K562 (cell line): ENCODE data around the gene FIBP. TPM values are rescaled to one million over a fixed set of nuclear protein-coding genes. Genes with fewer than 3 reads are reported as not detected.

ENCODE experiments used
- CBFA2T2 ChIP-seq: fragments of 450-650 bp; conservative IDR thresholded peaks from 2 replicates; pipeline ENCODE4 v1.6.1; 2017; ENCODE audit warnings: mild to moderate bottlenecking
- CUX1 ChIP-seq: fragments of 200-800 bp; sonication (Bioruptor generic); IDR thresholded peaks from 2 replicates; pipeline ENCODE4 v1.6.1; 2016; ENCODE audit warnings: missing genetic modification characterization, missing compliant biosample characterization
- DPF2 ChIP-seq: fragments of 450-650 bp; IDR thresholded peaks from 2 replicates; pipeline ENCODE4 v1.6.1; 2016
- ELF2 ChIP-seq: fragments of 250-450 bp; sonication (Bioruptor Pico); IDR thresholded peaks from 2 replicates; pipeline ENCODE4 v1.5.0; 2021; ENCODE audit warnings: mild to moderate bottlenecking
- EP400 ChIP-seq: fragments of 450-650 bp; IDR thresholded peaks from 2 replicates; pipeline ENCODE4 v1.6.1; 2017; ENCODE audit warnings: antibody characterized with exemption, mild to moderate bottlenecking, moderate library complexity
- EWSR1 ChIP-seq: fragments of 450-650 bp; IDR thresholded peaks from 2 replicates; pipeline ENCODE4 v1.6.1; 2018; ENCODE audit warnings: borderline replicate concordance, mild to moderate bottlenecking, low read depth, moderate library complexity; ENCODE audit not compliant: partially characterized antibody
- FOS ChIP-seq: IDR thresholded peaks from 3 replicates; pipeline ENCODE4 v1.6.1; 2011; ENCODE audit not compliant: insufficient read length; ENCODE audit errors: extremely low read depth
- FUS ChIP-seq: fragments of 200-400 bp; formaldehyde crosslinking; optimal IDR thresholded peaks from 2 replicates; pipeline ENCODE3; 2017; ENCODE audit warnings: low read depth, low read length
- GTF3C2 ChIP-seq: IDR thresholded peaks from 3 replicates; pipeline ENCODE4 v1.6.1; 2011; ENCODE audit warnings: borderline replicate concordance, mild to moderate bottlenecking, moderate library complexity; ENCODE audit not compliant: insufficient read length; ENCODE audit errors: extremely low read depth
- ID3 ChIP-seq, 2 experiments: fragments of 250-450 bp in 1 of 2; fragments of 450-650 bp in 1 of 2; sonication (Bioruptor Pico) in 1 of 2; IDR thresholded peaks; 2 replicates each; pipeline versions ENCODE4 v1.6.1 to v1.8.0; 2016 to 2021; ENCODE audit warnings: mild to moderate bottlenecking in 2 of 2, moderate library complexity in 2 of 2, missing compliant biosample characterization in 1 of 2, missing genetic modification characterization in 1 of 2
- LEF1 ChIP-seq: fragments of 450-650 bp; IDR thresholded peaks from 2 replicates; pipeline ENCODE4 v1.6.1; 2016; ENCODE audit warnings: mild to moderate bottlenecking
- NFATC3 ChIP-seq: fragments of 450-650 bp; IDR thresholded peaks from 2 replicates; pipeline ENCODE4 v1.6.1; 2017; ENCODE audit warnings: mild to moderate bottlenecking
- SMARCE1 ChIP-seq: fragments of 450-650 bp; IDR thresholded peaks from 2 replicates; pipeline ENCODE4 v1.7.1; 2016; ENCODE audit warnings: mild to moderate bottlenecking
- THRB ChIP-seq: fragments of 450-650 bp; formaldehyde crosslinking; conservative IDR thresholded peaks from 2 replicates; pipeline ENCODE4 v1.4.0; 2022; ENCODE audit warnings: mild to moderate bottlenecking, missing genetic modification characterization
- ZFP36 ChIP-seq: fragments of 150-350 bp; IDR thresholded peaks from 2 replicates; pipeline ENCODE4 v1.6.1; 2018; ENCODE audit warnings: low read length, low read depth; ENCODE audit not compliant: partially characterized antibody
- ZNF395 ChIP-seq: fragments of 200-800 bp; sonication (Bioruptor generic); IDR thresholded peaks from 2 replicates; pipeline ENCODE4 v1.6.1; 2017; ENCODE audit warnings: missing genetic modification characterization, missing compliant biosample characterization
- ZNF561 ChIP-seq: fragments of 450-650 bp; formaldehyde crosslinking; conservative IDR thresholded peaks from 2 replicates; pipeline ENCODE4 v1.4.0; 2020; ENCODE audit warnings: mild to moderate bottlenecking, moderate library complexity
- polyA plus RNA-seq, 8 experiments: library from polyadenylated mRNA; depleted of rRNA in 4 of 8; stranded (reverse) in 5 of 8; unstranded in 3 of 8; fragments of >200 nt; fragmentation: Nextera tagmentation in 2 of 8; fragmentation: Illumina TruSeq in 1 of 8; extraction: Ambion mirVana in 2 of 8; extraction: Trizol in 1 of 8; gene quantifications; 2 replicates each; pipeline versions ENCODE4 v1.2.1 to v1.2.3, GENCODE V29; 2011 to 2014; ENCODE audit warnings: inconsistent platforms in 1 of 8, missing spikeins in 1 of 8
- total RNA-seq, 7 experiments: library from RNA; depleted of rRNA in 6 of 7; stranded (reverse); fragments of >200 nt in 6 of 7; fragmentation: Illumina TruSeq in 2 of 7; extraction: Trizol in 2 of 7; gene quantifications; 2 replicates each; pipeline versions ENCODE4 v1.2.1 to v1.2.3, GENCODE V29; 2011 to 2021; ENCODE audit warnings: low replicate concordance in 1 of 7

Gene FIBP
- total and polyA plus RNA-seq, 9 of the 15 experiments (the other 6 are each of a cell fraction or from before 2014, with no cell fraction given): 41.2 to 79.2 (median 48.6) TPM

GRCh38 chr11:65927904-65928397 is 39.7 kb upstream of the FIBP start (continued):
- TF ChIP-seq CUX1 (CRISPR knock-in tag): 0 out of 2 replicates have a peak, but pooled peaks have one; percentile 65
- peak; percentile 69 for TF ChIP-seq ZNF395
- no peak for TF ChIP-seq ELF2 (CRISPR knock-in tag)
- peak; percentile 74 for TF ChIP-seq LEF1
- TF ChIP-seq SMARCE1: peak; percentile 54
- no peak for TF ChIP-seq EWSR1
- TF ChIP-seq GTF3C2: no peak
- no peak for TF ChIP-seq ZNF561 (CRISPR knock-in tag)
- 0 out of 2 replicates have a peak, but pooled peaks have one; percentile 31 for TF ChIP-seq THRB (CRISPR knock-in tag)
- TF ChIP-seq CBFA2T2: 0 out of 2 replicates have a peak, but pooled peaks have one; percentile 16
- TF ChIP-seq NFATC3: no peak
- TF ChIP-seq EP400: peak; percentile 19; the same call in 1 of the 2 replicates
- TF ChIP-seq FUS: no peak
- no peak for TF ChIP-seq ZFP36
- TF ChIP-seq DPF2: peak; percentile 53; the same call in 1 of the 2 replicates
- no peak for TF ChIP-seq FOS
- TF ChIP-seq ID3 (CRISPR knock-in tag; IDR thresholded peaks at IDR 0.05): no peak
- TF ChIP-seq ID3 (tag; IDR thresholded peaks at IDR 0.05): no peak
